HG03432 (cell line): Measurements from ENCODE around the gene CHDH.

ENCODE experiments used
- ATAC-seq: cut with Tn5 transposase; IDR thresholded peaks from one replicate; pipeline ENCODE4 v1.9.1; 2021; ENCODE audit warnings: mild to moderate bottlenecking, moderate library complexity; ENCODE audit not compliant: unreplicated experiment

CHDH gene

GRCh38 chr3:53794597-53794996 is 51.6 kb downstream of the CHDH start:
- no peak for ATAC-seq

- ATAC-seq: no peak
Observed at GRCh38 chr3:53792866-53793265, 53.4 kb downstream of the CHDH start.

- ATAC-seq: no peak
Observed at GRCh38 chr3:53791317-53791716, 54.9 kb downstream of the CHDH start.

GRCh38 chr3:53790470-53790869 is 55.7 kb downstream of the CHDH start:
- ATAC-seq: no peak

GRCh38 chr3:53789459-53789858 is 56.8 kb downstream of the CHDH start:
- no peak for ATAC-seq

GRCh38 chr3:53788038-53788437 is 58.2 kb downstream of the CHDH start:
- ATAC-seq: no peak

GRCh38 chr3:53787016-53787415 is 59.2 kb downstream of the CHDH start:
- no peak for ATAC-seq

- ATAC-seq: no peak
Observed at GRCh38 chr3:53780806-53781205, 65.4 kb downstream of the CHDH start.

- ATAC-seq: no peak
Observed at GRCh38 chr3:53780171-53780570, 66.0 kb downstream of the CHDH start.

- ATAC-seq: no peak
Observed at GRCh38 chr3:53778153-53778552, 68.1 kb downstream of the CHDH start.

GRCh38 chr3:53777468-53777867 is 68.8 kb downstream of the CHDH start:
- ATAC-seq: no peak

- no peak for ATAC-seq
Observed at GRCh38 chr3:53776494-53777101, 69.6 kb downstream of the CHDH start.

GRCh38 chr3:53775834-53776251 is 70.4 kb downstream of the CHDH start:
- no peak for ATAC-seq

- ATAC-seq: no peak
Observed at GRCh38 chr3:53775018-53775417, 71.2 kb downstream of the CHDH start.

- ATAC-seq: no peak
Observed at GRCh38 chr3:53774414-53774813, 71.8 kb downstream of the CHDH start.

- peak; percentile 91 for ATAC-seq
Observed at GRCh38 chr3:53773611-53774368, 72.4 kb downstream of the CHDH start.

- ATAC-seq: no peak
Observed at GRCh38 chr3:53773021-53773436, 73.2 kb downstream of the CHDH start.

GRCh38 chr3:53772562-53772961 is 73.7 kb downstream of the CHDH start:
- no peak for ATAC-seq

- no peak for ATAC-seq
Observed at GRCh38 chr3:53768478-53769459, 77.5 kb downstream of the CHDH start.

- no peak for ATAC-seq
Observed at GRCh38 chr3:53766706-53767105, 79.5 kb downstream of the CHDH start.

- no peak for ATAC-seq
Observed at GRCh38 chr3:53765753-53766152, 80.5 kb downstream of the CHDH start.
